Activated B cell treated with CpG ODN at 0.5 μM for 24 hours (primary cell): Measurements from ENCODE around the gene PHKA2. TPM values are rescaled to one million over a fixed set of nuclear protein-coding genes. Genes with fewer than 3 reads are reported as not detected.

Experiments
- ATAC-seq: fragments of 200-7000 bp; cut with Tn5 transposase; one replicate; pipeline ENCODE4 v1.10.0; 2021; ENCODE audit warnings: low read depth, mild to moderate bottlenecking, moderate library complexity
- CTCF ChIA-PET: fragments of 350-600 bp; sonication (Branson Sonifier 250); formaldehyde crosslinking; loops from one replicate; lab custom pipeline; 2021; ENCODE audit warnings: antibody characterized with exemption; lab: Charles Lee
- POLR2A ChIA-PET: fragments of 350-600 bp; sonication (Branson Sonifier 250); formaldehyde crosslinking; loops from one replicate; lab custom pipeline; 2021; ENCODE audit warnings: antibody characterized with exemption; lab: Charles Lee
- DNase-seq: peaks from one replicate; pipeline ENCODE4 v3.0.0; 2022
- H3K27ac Mint-ChIP-seq: one replicate; pipeline ENCODE4 v1.8.0; 2020; ENCODE audit warnings: mixed read lengths
- H3K27me3 Mint-ChIP-seq: one replicate; pipeline ENCODE4 v1.8.0; 2021; ENCODE audit warnings: mixed read lengths
- H3K36me3 Mint-ChIP-seq: one replicate; pipeline ENCODE4 v1.8.0; 2021; ENCODE audit warnings: low read depth, mixed read lengths
- H3K4me1 Mint-ChIP-seq: one replicate; pipeline ENCODE4 v1.8.0; 2021; ENCODE audit warnings: mixed read lengths
- H3K4me3 Mint-ChIP-seq: one replicate; pipeline ENCODE4 v1.8.0; 2020; ENCODE audit warnings: mild to moderate bottlenecking, mixed read lengths
- H3K9me3 Mint-ChIP-seq: one replicate; pipeline ENCODE4 v1.8.0; 2020; ENCODE audit warnings: mixed read lengths
- CTCF ChIP-seq: fragments of 200-600 bp; IDR thresholded peaks from one replicate; pipeline ENCODE4 v1.8.0; 2022; ENCODE audit warnings: antibody characterized with exemption, mild to moderate bottlenecking
- intact Hi-C: fragments of 100-400 bp; cut with micrococcal nuclease; formaldehyde crosslinking; loops from one replicate; pipeline ENCODE4 v1.15.1; 2024
- total RNA-seq: library from RNA; stranded (reverse); gene quantifications from 2 replicates; pipeline ENCODE4 v1.2.3, GENCODE V29; 2022

PHKA2 gene
- total RNA-seq, 1 donor from 2014 or later, result 41.9 TPM

- Mint-ChIP-seq H3K4me1 (peaks cover 2% of the 10 kb centered on the region), H3K27ac (no peak overlapping the region), H3K27me3 (no peaks in the 10 kb centered on the region), H3K36me3 (peaks cover 21% of the 10 kb centered on the region), H3K4me3 (no peak overlapping the region), H3K9me3 (no peaks in the 10 kb centered on the region)
- DNase-seq (no peak), ATAC-seq (no peak)
- intact Hi-C loops, result no loop called here
- TF ChIP-seq CTCF, result no peak
- POLR2A ChIA-PET, result no interaction called here
- CTCF ChIA-PET, result no interaction called here
Measured at GRCh38 chrX:18955676-18956075, 28.2 kb downstream of the PHKA2 start.

- intact Hi-C loops, result no loop called here
- no peak overlapping the region for H3K4me3 Mint-ChIP-seq
- DNase-seq (no peak), ATAC-seq (no peak)
- no peaks in the 10 kb centered on the region for H3K9me3 Mint-ChIP-seq
- no peak for TF ChIP-seq CTCF
- H3K27me3 Mint-ChIP-seq, result no peaks in the 10 kb centered on the region
- CTCF ChIA-PET, result no interaction called here
- no peaks in the 10 kb centered on the region for H3K4me1 Mint-ChIP-seq
- POLR2A ChIA-PET, result no interaction called here
- H3K27ac Mint-ChIP-seq, result no peak overlapping the region
- peaks cover 49% of the 10 kb centered on the region for H3K36me3 Mint-ChIP-seq
Measured at GRCh38 chrX:18951032-18951431, 32.9 kb downstream of the PHKA2 start.

- no peak for ATAC-seq
- CTCF ChIA-PET, result no interaction called here
- POLR2A ChIA-PET, result no interaction called here
- DNase-seq, result no peak
- no peak overlapping the region for H3K27ac Mint-ChIP-seq
- intact Hi-C loops, result no loop called here
- no peaks in the 10 kb centered on the region for H3K4me1 Mint-ChIP-seq
- H3K36me3 Mint-ChIP-seq, result peaks cover 52% of the 10 kb centered on the region
- no peaks in the 10 kb centered on the region for H3K27me3 Mint-ChIP-seq
- TF ChIP-seq CTCF, result no peak
- no peak overlapping the region for H3K4me3 Mint-ChIP-seq
- H3K9me3 Mint-ChIP-seq, result no peaks in the 10 kb centered on the region
Measured at GRCh38 chrX:18949944-18950301, 34.0 kb downstream of the PHKA2 start.

- Mint-ChIP-seq H3K36me3 (peaks cover 56% of the 10 kb centered on the region), H3K9me3 (no peaks in the 10 kb centered on the region), H3K4me1 (no peaks in the 10 kb centered on the region), H3K4me3 (no peak overlapping the region), H3K27ac (no peak overlapping the region), H3K27me3 (no peaks in the 10 kb centered on the region)
- TF ChIP-seq CTCF, result no peak
- intact Hi-C loops, result no loop called here
- ChIA-PET CTCF (no interaction called here), POLR2A (no interaction called here)
- DNase-seq (no peak), ATAC-seq (no peak)
Measured at GRCh38 chrX:18949291-18949943, 34.5 kb downstream of the PHKA2 start.

GRCh38 chrX:18946611-18947010 is 37.3 kb downstream of the PHKA2 start:
- intact Hi-C loops, result no loop called here
- Mint-ChIP-seq H3K27ac (no peak overlapping the region), H3K27me3 (no peaks in the 10 kb centered on the region), H3K4me3 (no peak overlapping the region), H3K9me3 (no peaks in the 10 kb centered on the region), H3K36me3 (peaks cover 63% of the 10 kb centered on the region), H3K4me1 (no peaks in the 10 kb centered on the region)
- DNase-seq, result no peak
- ATAC-seq, result no peak
- TF ChIP-seq CTCF, result no peak
- CTCF ChIA-PET, result no interaction called here
- POLR2A ChIA-PET, result no interaction called here
